MV-4-11 (cell line): ENCODE results near the gene HEPACAM2.
A peak's percentile ranks its signal among the peaks of the same experiment; 100 is the strongest.

Experiments used
- DNase-seq: peaks from one replicate; lab custom pipeline; 2025; lab: John Stamatoyannopoulos, UW

HEPACAM2 gene

GRCh38 chr7:93202594-93203250 is 23.5 kb downstream of the HEPACAM2 start:
- no peak for DNase-seq

- peak; percentile 31 for DNase-seq
Observed at GRCh38 chr7:93198472-93198871, 27.8 kb downstream of the HEPACAM2 start.

DNA sequence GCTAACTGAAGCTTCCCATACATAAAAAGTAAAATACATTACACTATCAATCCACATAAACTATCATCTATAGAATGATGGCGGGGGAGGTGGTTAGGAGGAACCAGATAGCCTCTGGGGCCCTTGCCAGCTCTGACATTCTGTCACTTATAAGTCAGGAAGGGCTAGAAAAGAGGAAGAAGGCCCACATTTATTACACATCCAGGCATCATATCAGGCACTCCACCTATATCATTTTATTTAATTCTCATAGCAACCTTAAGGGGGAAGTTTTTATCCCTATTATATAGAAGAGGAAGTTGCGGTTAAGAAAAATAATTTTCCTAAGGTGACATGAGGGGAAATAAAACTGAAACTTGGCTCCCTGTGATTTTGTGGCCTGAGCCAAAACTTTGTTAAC is 29.9 kb downstream of the HEPACAM2 start:
- peak; percentile 61 for DNase-seq

GRCh38 chr7:93194386-93194785 is 31.9 kb downstream of the HEPACAM2 start:
- DNase-seq: no peak

DNA sequence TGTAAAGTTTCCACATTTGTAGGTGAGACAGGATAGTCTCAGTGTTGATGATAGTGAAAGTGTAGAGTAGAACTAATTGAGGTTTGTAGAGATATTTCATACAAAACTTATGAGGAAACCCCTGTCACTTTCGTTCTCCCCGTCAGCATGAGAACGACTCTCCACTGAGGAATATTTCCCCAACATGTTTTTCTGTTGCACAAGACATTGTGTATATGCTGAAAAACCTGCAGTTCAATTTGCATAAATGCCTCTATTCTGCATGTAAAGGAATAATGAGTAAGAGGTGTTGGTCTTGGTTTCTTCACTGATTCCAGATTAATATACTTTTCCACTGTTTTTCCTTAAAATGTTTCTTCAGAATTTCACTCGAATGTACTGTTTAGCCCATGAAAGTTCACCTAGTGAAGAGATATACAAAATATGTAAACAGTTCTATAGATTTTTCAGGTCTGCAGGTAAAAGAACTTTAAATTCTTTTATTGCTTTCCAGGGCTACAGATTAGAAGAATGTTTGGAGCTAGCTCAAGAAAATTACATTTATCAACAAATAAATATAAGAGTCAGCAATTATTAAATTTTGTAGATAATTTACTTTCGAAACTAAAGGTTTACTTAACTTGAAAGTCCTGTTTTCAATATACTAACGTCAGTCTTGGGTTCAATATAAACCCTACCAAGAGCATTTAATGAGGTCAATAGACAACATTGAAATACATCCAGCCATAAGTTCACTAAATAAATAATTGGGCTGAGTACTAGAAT is 37.2 kb downstream of the HEPACAM2 start:
- DNase-seq: no peak

GRCh38 chr7:93185303-93186027 is 40.8 kb downstream of the HEPACAM2 start:
- DNase-seq: no peak

DNA sequence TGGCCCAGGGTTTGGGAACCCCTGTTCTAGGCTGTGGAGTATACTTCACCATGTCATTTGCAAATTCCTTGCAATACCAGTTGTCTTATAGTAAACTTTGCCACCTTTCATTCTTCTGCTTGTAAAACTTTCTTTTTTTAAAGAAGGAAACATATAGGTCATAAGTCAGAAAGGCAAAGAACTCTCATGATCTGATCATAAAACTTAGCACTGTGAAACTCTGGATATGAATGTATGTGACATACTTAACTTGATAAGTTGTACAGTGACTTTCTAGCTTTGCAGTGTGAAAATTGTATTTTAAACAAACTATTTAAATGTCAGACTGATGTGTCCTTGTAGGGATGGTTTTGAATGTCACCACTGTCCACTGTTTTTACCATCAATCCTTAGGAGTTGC is 47.1 kb downstream of the HEPACAM2 start:
- DNase-seq: no peak

DNA sequence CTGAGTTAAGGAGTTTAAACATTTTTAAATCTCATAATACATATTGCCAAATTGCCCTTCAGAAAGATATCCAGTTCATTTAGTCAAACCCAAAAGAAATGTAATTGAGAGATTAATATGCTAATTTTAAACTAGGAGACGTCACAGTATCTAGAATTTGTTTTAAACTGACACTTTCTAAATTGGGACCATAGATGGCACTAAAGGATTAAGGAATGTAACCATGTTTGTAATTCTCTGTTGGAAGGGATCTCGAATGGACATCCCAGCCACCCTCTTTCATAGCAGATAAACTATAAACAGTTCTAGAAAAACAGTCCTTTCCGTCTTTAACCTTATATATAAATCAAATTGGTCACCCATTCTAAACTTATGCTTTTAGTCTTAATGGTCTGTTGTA is 48.1 kb downstream of the HEPACAM2 start:
- no peak for DNase-seq

DNA sequence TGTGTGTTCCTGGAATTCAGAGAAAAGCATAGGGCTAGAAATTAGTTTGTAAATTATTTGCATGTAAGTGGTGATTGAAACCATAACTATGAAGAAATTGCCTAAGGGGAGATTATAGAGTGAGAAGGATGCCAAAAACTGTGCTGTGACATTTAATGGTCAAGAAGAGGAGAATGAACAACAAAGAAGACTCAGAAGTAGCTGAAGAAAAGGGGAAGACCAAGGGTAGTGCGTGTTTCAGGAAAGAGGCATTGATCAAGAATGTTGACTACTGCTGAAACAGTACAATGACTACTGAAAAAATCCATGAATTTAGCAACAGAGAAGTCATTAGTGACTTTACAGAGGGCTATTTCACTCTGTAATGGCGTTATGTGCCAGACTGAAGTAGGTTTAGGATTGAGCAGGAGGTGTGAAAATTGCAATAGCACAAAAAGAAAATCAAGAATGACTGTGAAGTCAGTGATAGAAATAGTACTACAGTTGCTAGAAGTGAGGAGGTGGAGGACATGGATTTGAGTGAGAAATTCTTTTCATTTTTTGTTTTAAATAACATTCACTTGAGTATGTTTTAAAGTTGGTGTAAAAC is 49.2 kb downstream of the HEPACAM2 start:
- no peak for DNase-seq

- no peak for DNase-seq
Observed at GRCh38 chr7:93175219-93175618, 51.0 kb downstream of the HEPACAM2 start.

DNA sequence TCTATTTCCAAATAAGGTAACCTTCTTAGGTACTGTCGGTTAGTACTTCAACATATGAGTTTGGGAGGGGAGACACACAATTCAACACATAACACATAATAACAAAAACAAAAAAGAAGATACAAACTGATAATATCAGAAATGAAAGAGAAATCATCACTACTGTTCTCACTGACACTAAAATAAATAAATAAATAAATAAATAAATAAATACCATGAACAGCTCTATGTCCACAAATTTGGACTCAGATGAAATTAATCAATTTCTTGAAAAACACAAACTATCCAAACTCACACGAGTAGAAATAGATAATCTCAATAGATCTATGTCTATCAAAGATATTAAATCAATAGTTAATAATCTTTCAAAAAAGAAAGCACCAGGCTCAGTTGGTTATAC is 53.6 kb downstream of the HEPACAM2 start:
- DNase-seq: no peak

DNA sequence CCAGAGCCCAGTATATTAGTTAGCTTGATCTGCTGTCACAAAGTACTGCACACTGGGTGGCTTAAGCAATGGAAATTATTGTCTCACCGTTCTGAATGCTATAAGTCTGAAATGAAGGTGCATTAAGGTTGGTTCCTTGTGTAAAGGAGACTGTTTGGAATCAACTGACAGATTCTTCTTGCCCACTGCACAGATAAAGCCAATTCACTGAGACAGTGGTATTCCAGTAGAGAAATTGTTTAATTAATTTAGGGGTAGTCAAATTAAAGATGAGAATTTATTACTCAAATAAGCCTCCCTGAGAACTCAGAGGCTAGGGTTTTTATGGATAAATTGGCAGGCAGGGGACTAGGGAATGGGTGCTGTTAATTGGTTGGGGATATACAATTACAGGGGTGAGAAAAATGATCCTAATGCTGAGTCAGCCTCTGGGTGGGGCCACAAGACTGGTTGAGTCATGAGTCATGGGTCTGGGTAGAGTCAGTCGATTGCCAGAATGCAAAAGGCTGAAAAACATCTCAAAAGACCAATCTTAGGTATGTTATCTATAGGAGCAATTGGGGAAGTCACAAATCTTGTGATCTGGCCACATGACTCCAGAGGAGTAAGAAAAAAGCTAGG is 54.6 kb downstream of the HEPACAM2 start:
- DNase-seq: no peak

DNA sequence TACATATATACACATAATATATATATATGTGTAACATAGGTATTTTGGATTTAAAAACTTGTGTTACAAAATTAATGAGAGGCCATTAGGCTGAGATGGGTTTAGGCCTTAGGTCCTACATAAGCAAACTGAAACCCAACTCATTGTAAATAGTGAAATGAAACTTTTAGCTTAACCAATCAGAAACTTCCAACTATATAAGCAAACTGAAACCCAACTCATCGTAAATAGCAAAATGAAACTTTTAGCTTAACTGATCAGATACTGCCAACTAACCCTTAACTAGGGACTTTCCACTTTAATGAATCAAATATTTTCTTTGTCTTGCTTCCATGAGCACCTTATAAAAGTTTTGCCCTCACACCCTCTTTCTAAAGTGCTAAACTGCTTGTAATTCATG is 60.8 kb downstream of the HEPACAM2 start:
- peak; percentile 78 for DNase-seq

GRCh38 chr7:93164766-93165165 is 61.5 kb downstream of the HEPACAM2 start:
- no peak for DNase-seq

- DNase-seq: no peak
Observed at GRCh38 chr7:93161181-93161762, 65.0 kb downstream of the HEPACAM2 start.

GRCh38 chr7:93160410-93160809 is 65.9 kb downstream of the HEPACAM2 start:
- no peak for DNase-seq

DNA sequence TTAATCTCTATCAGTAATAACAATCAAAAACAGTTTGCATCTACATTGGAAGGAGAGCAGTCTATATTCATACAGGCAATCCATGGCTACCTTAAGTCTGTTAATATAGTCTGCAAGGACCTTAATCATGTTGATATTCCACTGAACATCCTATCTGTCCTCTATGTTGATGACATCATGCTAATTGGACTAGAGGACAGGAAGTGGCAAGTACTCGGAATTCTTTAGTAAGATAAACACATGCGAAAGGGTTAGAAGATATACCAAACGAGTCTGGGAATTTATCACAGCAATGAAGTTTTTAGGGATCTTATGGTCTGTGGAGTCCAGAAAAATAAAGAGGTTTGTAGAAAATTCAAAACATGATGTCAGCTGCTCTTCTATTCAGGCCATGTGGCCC is 66.8 kb downstream of the HEPACAM2 start:
- DNase-seq: no peak

DNA sequence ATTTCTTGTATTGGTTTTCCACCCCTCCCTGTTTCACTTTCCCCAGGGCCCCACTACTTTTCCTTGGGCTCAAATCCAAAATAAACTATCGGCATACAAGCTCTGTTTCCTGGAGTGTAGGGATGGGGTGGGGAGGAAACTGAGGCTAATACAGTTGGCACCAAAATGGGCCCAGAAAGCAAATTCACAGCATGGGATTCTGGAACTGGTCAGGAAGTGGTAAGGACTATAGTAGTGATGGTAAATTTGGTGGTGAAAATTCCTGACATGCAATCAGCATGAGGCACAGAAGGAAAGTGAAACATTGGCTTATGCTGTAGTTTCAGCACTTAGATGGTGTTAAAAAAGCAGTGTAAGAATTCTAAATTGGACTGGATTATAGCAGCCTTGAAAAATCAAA is 69.4 kb downstream of the HEPACAM2 start:
- no peak for DNase-seq

DNA sequence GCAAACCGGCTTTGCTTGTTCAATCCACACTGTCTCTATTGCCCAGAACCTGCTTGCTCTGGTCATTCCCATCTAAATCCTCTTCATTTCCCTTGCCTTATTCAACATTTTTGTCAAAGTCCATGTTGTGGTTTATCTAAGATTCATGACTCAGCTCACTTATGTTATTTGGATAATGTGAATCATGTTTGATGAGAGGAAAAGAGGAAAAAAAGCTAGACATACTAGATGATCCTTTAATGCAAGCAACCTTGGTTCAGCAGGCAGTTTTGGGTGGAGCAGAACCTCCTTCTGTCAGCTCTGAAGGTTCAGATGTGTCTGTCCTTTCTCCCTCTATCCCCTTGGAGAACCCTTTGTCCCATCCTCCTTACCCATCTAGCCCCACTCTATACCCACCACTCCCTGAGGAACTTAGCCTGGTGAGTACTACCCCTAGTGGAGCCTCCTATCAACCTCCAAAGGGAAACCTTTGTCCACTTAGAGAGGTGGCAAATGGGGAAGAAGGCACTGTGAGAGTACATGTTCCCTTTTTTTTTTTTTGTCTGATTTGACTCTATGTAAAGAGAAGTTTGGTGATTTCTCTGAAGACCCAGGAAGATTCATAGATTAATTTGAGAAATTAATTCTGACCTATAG is 76.0 kb downstream of the HEPACAM2 start:
- peak; percentile 73 for DNase-seq

DNA sequence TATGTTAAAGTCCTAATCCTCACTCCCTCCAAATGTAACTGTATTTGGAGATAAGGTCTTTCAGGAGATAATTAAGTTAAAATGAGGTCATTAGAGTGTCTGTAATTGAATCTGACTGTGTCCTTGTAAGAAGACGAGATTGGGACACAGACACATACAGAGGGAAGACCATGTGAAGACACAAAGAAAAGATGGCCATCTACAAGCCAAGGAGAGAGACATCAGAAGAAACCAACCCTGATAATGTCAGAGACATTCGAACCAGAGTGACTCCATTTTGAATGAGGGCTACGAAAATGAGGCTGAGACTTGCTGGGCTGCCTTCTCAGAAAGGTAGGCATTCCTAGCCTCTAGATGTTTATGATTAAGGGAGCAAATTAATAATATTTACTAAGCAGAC is 77.5 kb downstream of the HEPACAM2 start:
- no peak for DNase-seq

- DNase-seq: peak; percentile 69
Observed at GRCh38 chr7:93148144-93148543, 78.1 kb downstream of the HEPACAM2 start, which contains the start of gene SAMD9L. Gene SAMD9L (minus strand): TSS chr7:93148385. CDS start chr7:93135971, 12,414 bp downstream.
